Kidney tubule cell (primary cell): Measurements from ENCODE around the gene INO80E.
A peak's percentile ranks its signal among the peaks of the same experiment; 100 is the strongest.
"Not testable (repeated sequence)": the region's sequence is repeated elsewhere in the genome, so short reads cannot be mapped to it uniquely, and the experiment has no call there.

Experiments used
- DNase-seq: peaks from one replicate; pipeline ENCODE4 v3.0.0-alpha.2; 2018; ENCODE audit warnings: low spot score

INO80E gene

GRCh38 chr16:30009990-30010843 lies 14.2 kb downstream of the INO80E start:
- DNase-seq: no peak

- no peak for DNase-seq
Measured at GRCh38 chr16:30010844-30011713, 15.0 kb downstream of the INO80E start, which contains the start of gene DOC2A. Gene DOC2A, minus strand, starts transcription at chr16:30011027. Its CDS starts 805 bp downstream, at chr16:30010222.

- no peak for DNase-seq
Measured at GRCh38 chr16:30011714-30012504, 15.9 kb downstream of the INO80E start.

GRCh38 chr16:30012598-30012997 lies 16.6 kb downstream of the INO80E start:
- not testable (repeated sequence) for DNase-seq

- DNase-seq: not testable (repeated sequence)
Measured at GRCh38 chr16:30015450-30015849, 19.4 kb downstream of the INO80E start.

GRCh38 chr16:30016555-30017276 lies 20.7 kb downstream of the INO80E start:
- DNase-seq: no peak

GRCh38 chr16:30017277-30017656 lies 21.2 kb downstream of the INO80E start:
- no peak for DNase-seq

- not testable (repeated sequence) for DNase-seq
Measured at GRCh38 chr16:30017937-30018336, 21.9 kb downstream of the INO80E start.

GRCh38 chr16:30018731-30019158 lies 22.7 kb downstream of the INO80E start:
- peak; percentile 51 for DNase-seq

GRCh38 chr16:30022887-30023286 lies 26.8 kb downstream of the INO80E start, which contains the start of gene C16orf92:
Gene C16orf92, plus strand, starts transcription at chr16:30023198. Its CDS starts 143 bp downstream, at chr16:30023341.
- DNase-seq: no peak

GRCh38 chr16:30023586-30023985 lies 27.5 kb downstream of the INO80E start:
- DNase-seq: no peak

- DNase-seq: no peak
Measured at GRCh38 chr16:30024451-30024850, 28.4 kb downstream of the INO80E start.

GRCh38 chr16:30025156-30025555 lies 29.1 kb downstream of the INO80E start:
- no peak for DNase-seq

GRCh38 chr16:30025574-30025973 lies 29.5 kb downstream of the INO80E start:
- no peak for DNase-seq

- no peak for DNase-seq
Measured at GRCh38 chr16:30026449-30026848, 30.4 kb downstream of the INO80E start.

GRCh38 chr16:30027588-30028437 lies 31.8 kb downstream of the INO80E start:
- DNase-seq: no peak

GRCh38 chr16:30028438-30029076 lies 32.5 kb downstream of the INO80E start:
- no peak for DNase-seq

GRCh38 chr16:30030011-30030685 lies 34.1 kb downstream of the INO80E start:
- DNase-seq: no peak

GRCh38 chr16:30030841-30031413 lies 34.9 kb downstream of the INO80E start, which contains the start of gene TLCD3B:
Gene TLCD3B, minus strand, starts transcription at chr16:30031271. Its CDS starts 744 bp downstream, at chr16:30030527.
- no peak for DNase-seq
